Progenitor cell of endocrine pancreas (in vitro differentiated cells): ENCODE results near the gene CNTN1. TPM values are rescaled to one million over a fixed set of nuclear protein-coding genes. Genes with fewer than 3 reads are reported as not detected.

Source experiments
- DNase-seq: peaks from one replicate; pipeline ENCODE4 v3.0.0; 2021; ENCODE audit warnings: low spot score; ENCODE audit not compliant: unreplicated experiment
- H3K27ac Mint-ChIP-seq: 2 replicates; pipeline ENCODE4 v1.8.0; 2021; ENCODE audit warnings: mild to moderate bottlenecking, moderate library complexity, mixed read lengths
- H3K27me3 Mint-ChIP-seq: 2 replicates; pipeline ENCODE4 v1.8.0; 2021; ENCODE audit warnings: mixed read lengths
- H3K36me3 Mint-ChIP-seq: 2 replicates; pipeline ENCODE4 v1.8.0; 2022; ENCODE audit warnings: mixed read lengths; ENCODE audit not compliant: insufficient read depth
- H3K4me1 Mint-ChIP-seq: 2 replicates; pipeline ENCODE4 v1.8.0; 2021; ENCODE audit warnings: low read depth, mixed read lengths
- H3K4me3 Mint-ChIP-seq: 2 replicates; pipeline ENCODE4 v1.8.0; 2021; ENCODE audit warnings: low read depth, mild to moderate bottlenecking, moderate library complexity, mixed read lengths
- H3K9me3 Mint-ChIP-seq: 2 replicates; pipeline ENCODE4 v1.8.0; 2021; ENCODE audit warnings: low read depth, mixed read lengths
- CTCF ChIP-seq: fragments of 200-600 bp; sonication (generic); IDR thresholded peaks from one replicate; pipeline ENCODE4 v1.5.0; 2021; ENCODE audit warnings: antibody characterized with exemption, mild to moderate bottlenecking; ENCODE audit not compliant: unreplicated experiment
- total RNA-seq: library from RNA; stranded (reverse); gene quantifications from 2 replicates; pipeline ENCODE4 v1.2.1, GENCODE V29; 2021

The CNTN1 gene
- total RNA-seq, 1 donor from 2014 or later = 3.1 TPM

- Mint-ChIP-seq H3K27me3 (no peaks in the 10 kb centered on the region), H3K36me3 (no peaks in the 10 kb centered on the region), H3K4me3 (no peak overlapping the region), H3K9me3 (peaks cover 26% of the 10 kb centered on the region), H3K4me1 (no peaks in the 10 kb centered on the region), H3K27ac (no peak overlapping the region)
- no peak for DNase-seq
- TF ChIP-seq CTCF = no peak
Measured at GRCh38 chr12:41014643-41015020, 322.4 kb downstream of the CNTN1 start.

- Mint-ChIP-seq H3K4me3 (no peak overlapping the region), H3K27me3 (no peaks in the 10 kb centered on the region), H3K9me3 (peaks cover 5% of the 10 kb centered on the region), H3K4me1 (no peaks in the 10 kb centered on the region), H3K36me3 (no peaks in the 10 kb centered on the region), H3K27ac (no peak overlapping the region)
- DNase-seq = no peak
- no peak for TF ChIP-seq CTCF
Measured at GRCh38 chr12:41018010-41018409, 325.8 kb downstream of the CNTN1 start.

GRCh38 chr12:41019461-41019860 is 327.2 kb downstream of the CNTN1 start:
- Mint-ChIP-seq H3K4me3 (no peak overlapping the region), H3K4me1 (no peaks in the 10 kb centered on the region), H3K9me3 (peaks cover 4% of the 10 kb centered on the region), H3K27me3 (no peaks in the 10 kb centered on the region), H3K36me3 (no peaks in the 10 kb centered on the region), H3K27ac (no peak overlapping the region)
- no peak for DNase-seq
- no peak for TF ChIP-seq CTCF

- H3K4me1 Mint-ChIP-seq = no peaks in the 10 kb centered on the region
- H3K36me3 Mint-ChIP-seq = no peaks in the 10 kb centered on the region
- no peaks in the 10 kb centered on the region for H3K9me3 Mint-ChIP-seq
- H3K27ac Mint-ChIP-seq = no peak overlapping the region
- no peak for DNase-seq
- no peaks in the 10 kb centered on the region for H3K27me3 Mint-ChIP-seq
- H3K4me3 Mint-ChIP-seq = no peak overlapping the region
- TF ChIP-seq CTCF = no peak
Measured at GRCh38 chr12:41023836-41024235, 331.6 kb downstream of the CNTN1 start.

- Mint-ChIP-seq H3K9me3 (no peaks in the 10 kb centered on the region), H3K27me3 (no peaks in the 10 kb centered on the region), H3K27ac (no peak overlapping the region), H3K36me3 (no peaks in the 10 kb centered on the region), H3K4me1 (no peaks in the 10 kb centered on the region), H3K4me3 (no peak overlapping the region)
- no peak for TF ChIP-seq CTCF
- DNase-seq = no peak
Measured at GRCh38 chr12:41026151-41026550, 333.9 kb downstream of the CNTN1 start.
